A549 (cell line): ENCODE results near the gene SHLD1. TPM values are rescaled to one million over a fixed set of nuclear protein-coding genes. Genes with fewer than 3 reads are reported as not detected.
A peak's percentile ranks its signal among the peaks of the same experiment; 100 is the strongest.

Experiments
- ATAC-seq, 2 experiments: fragments of 200-7000 bp in 1 of 2; fragments of >200 bp in 1 of 2; cut with Nextera tagmentation in 1 of 2; cut with Tn5 transposase in 1 of 2; 3 replicates each; pipeline versions ENCODE4 v1.8.0 to v1.9.1; 2018 to 2020; ENCODE audit warnings: mild to moderate bottlenecking in 1 of 2, moderate library complexity in 1 of 2
- CTCF ChIA-PET: fragments of 300-600 bp; sonication (Branson Sonifier 250); formaldehyde crosslinking; extraction: SDS; loops from one replicate; lab custom pipeline; 2021; ENCODE audit warnings: antibody characterized with exemption, inconsistent platforms; lab: Yijun Ruan, JAX
- POLR2A ChIA-PET: fragments of 350-600 bp; formaldehyde crosslinking; extraction: SDS; loops from one replicate; lab custom pipeline; 2021; ENCODE audit warnings: antibody characterized with exemption, inconsistent platforms; lab: Yijun Ruan, JAX
- DNase-seq, 2 experiments: peaks; one replicate each; pipeline versions ENCODE4 v3.0.0 to v3.0.0-alpha.2; 2011 to 2016; ENCODE audit warnings: low read depth in 1 of 2, low spot score in 1 of 2
- FAIRE-seq: peaks from 2 replicates; lab custom pipeline; 2011; peaks lifted over from hg19 to GRCh38; lab: Jason Lieb, UNC
- H3K27ac ChIP-seq, 2 experiments: fragments of >200 bp; sonication (Bioruptor Twin); formaldehyde crosslinking; 3 replicates each; pipeline ENCODE4 v1.5.1; 2016 to 2017
- H3K4me1 ChIP-seq: fragments of >200 bp; sonication (Bioruptor Twin); formaldehyde crosslinking; 3 replicates; pipeline ENCODE4 v1.6.1; 2016
- H3K4me2 ChIP-seq: fragments of >200 bp; sonication (Bioruptor Twin); formaldehyde crosslinking; 3 replicates; pipeline ENCODE4 v1.6.1; 2016
- H3K4me3 ChIP-seq: fragments of >200 bp; sonication (Bioruptor Twin); formaldehyde crosslinking; 3 replicates; pipeline ENCODE4 v1.5.1; 2016
- H3K9me3 ChIP-seq: fragments of >200 bp; sonication (Bioruptor Twin); formaldehyde crosslinking; 3 replicates; pipeline ENCODE4 v1.6.1; 2016
- BHLHE40 ChIP-seq: IDR thresholded peaks from 2 replicates; pipeline ENCODE4 v1.6.1; 2012; ENCODE audit warnings: low read depth, low read length, inconsistent platforms
- CBX8 ChIP-seq: fragments of 200-600 bp; sonication (generic); IDR thresholded peaks from 2 replicates; pipeline ENCODE4 v1.6.1; 2016
- CHD4 ChIP-seq: fragments of 200-600 bp; sonication (generic); IDR thresholded peaks from 2 replicates; pipeline ENCODE4 v1.6.1; 2016; ENCODE audit warnings: antibody characterized with exemption, mild to moderate bottlenecking, borderline replicate concordance
- FOSB ChIP-seq: fragments of 250-450 bp; sonication (Bioruptor Pico); IDR thresholded peaks from 2 replicates; pipeline ENCODE4 v1.5.0; 2020; ENCODE audit warnings: mild to moderate bottlenecking, moderate library complexity
- HOXA7 ChIP-seq: fragments of 250-450 bp; sonication (Bioruptor Pico); IDR thresholded peaks from 2 replicates; pipeline ENCODE4 v1.5.0; 2020; ENCODE audit warnings: mild to moderate bottlenecking, moderate library complexity
- HOXB5 ChIP-seq: fragments of 250-450 bp; sonication (Bioruptor Pico); IDR thresholded peaks from 2 replicates; pipeline ENCODE4 v1.5.0; 2020; ENCODE audit warnings: mild to moderate bottlenecking, moderate library complexity
- JUNB ChIP-seq: fragments of >200 bp; sonication (Bioruptor Twin); formaldehyde crosslinking; IDR thresholded peaks from 2 replicates; pipeline ENCODE4 v1.6.1; 2016
- MYC ChIP-seq: IDR thresholded peaks from 2 replicates; pipeline ENCODE4 v1.6.1; 2012; ENCODE audit warnings: mild to moderate bottlenecking, inconsistent platforms, low read length, improper control_type of control experiment, borderline replicate concordance
- NFE2L2 ChIP-seq: fragments of 150-350 bp; conservative IDR thresholded peaks from 2 replicates; pipeline ENCODE4 v1.6.1; 2014; ENCODE audit warnings: low read length
- NR3C1 ChIP-seq: fragments of >200 bp; sonication (Bioruptor Twin); formaldehyde crosslinking; IDR thresholded peaks from 3 replicates; pipeline ENCODE4 v1.6.1; 2017
- RNF2 ChIP-seq: fragments of 200-600 bp; sonication (generic); IDR thresholded peaks from 2 replicates; pipeline ENCODE4 v1.6.1; 2016; ENCODE audit warnings: low read depth, mild to moderate bottlenecking, antibody characterized with exemption, moderate library complexity, borderline replicate concordance
- SMC3 ChIP-seq: fragments of >200 bp; sonication (Bioruptor Twin); formaldehyde crosslinking; IDR thresholded peaks from 3 replicates; pipeline ENCODE4 v1.6.1; 2018; ENCODE audit warnings: inconsistent platforms
- TFCP2L1 ChIP-seq: fragments of 250-450 bp; sonication (Bioruptor Pico); IDR thresholded peaks from 2 replicates; pipeline ENCODE4 v1.5.0; 2021; ENCODE audit warnings: mild to moderate bottlenecking
- ZFP36 ChIP-seq: fragments of 450-650 bp; IDR thresholded peaks from 2 replicates; pipeline ENCODE4 v1.6.1; 2014; ENCODE audit warnings: borderline replicate concordance; ENCODE audit not compliant: partially characterized antibody
- WGBS: methylation state at CpG from one replicate; pipeline ENCODE4 v1.1.6; 2017; ENCODE audit errors: missing lambda C conversion rate; 5-methylcytosine and 5-hydroxymethylcytosine counted together
- polyA plus RNA-seq, 4 experiments: library from polyadenylated mRNA; depleted of rRNA in 3 of 4; stranded (reverse); fragments of >200 nt; fragmentation: RNase III in 1 of 4; extraction: RNeasy Plus Mini Kit Qiagen cat#74134 plus additional on column Dnase treatment in 1 of 4; gene quantifications; 2 replicates in 3 of 4; 3 replicates in 1 of 4; pipeline ENCODE4 v1.2.3, GENCODE V29; 2011 to 2017

The SHLD1 gene
- polyA plus RNA-seq, 2 of the 4 experiments (the other 2 are of a cell fraction): 6.5 to 18.4 TPM

DNA sequence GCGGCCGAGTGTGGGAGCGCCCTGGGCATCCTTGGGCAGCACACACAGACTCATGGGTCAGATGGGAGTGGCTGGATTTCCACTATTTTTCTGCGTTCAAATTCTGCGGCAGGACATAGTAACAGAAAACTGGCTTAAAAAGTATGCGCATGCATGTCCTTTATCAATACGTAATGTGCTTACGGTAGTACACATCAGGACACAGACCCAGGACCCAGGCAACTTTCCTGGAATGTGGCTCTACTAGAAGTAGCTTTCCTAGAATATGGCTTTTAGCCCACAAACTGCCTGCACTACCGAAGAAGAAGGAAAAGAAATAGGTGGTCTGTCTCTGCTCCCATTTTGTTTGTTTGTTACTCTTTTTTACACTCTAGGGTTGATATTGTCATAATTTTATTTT, 43.4 kb upstream of the SHLD1 start:
- Histone ChIP-seq H3K9me3 (0 out of 3 replicates have a peak, but pooled peaks cover 2% of the 10 kb centered on the region), H3K4me1 (peaks cover 13% of the 10 kb centered on the region), H3K4me2 (no peak overlapping the region), H3K4me3 (no peak overlapping the region), H3K27ac (peak overlapping the region; percentile 29 to 60; a peak in 2 of 6 replicates)
- ATAC-seq: no peak
- ChIA-PET POLR2A (no interaction called here), CTCF (no interaction called here)
- TF ChIP-seq NFE2L2 (no peak), FOSB (CRISPR knock-in tag) (no peak), MYC (no peak), TFCP2L1 (CRISPR knock-in tag) (no peak)
- DNase-seq: no peak
- no peak for FAIRE-seq
- 90% methylated on average over 9 of the region's 9 CpGs for WGBS

DNA sequence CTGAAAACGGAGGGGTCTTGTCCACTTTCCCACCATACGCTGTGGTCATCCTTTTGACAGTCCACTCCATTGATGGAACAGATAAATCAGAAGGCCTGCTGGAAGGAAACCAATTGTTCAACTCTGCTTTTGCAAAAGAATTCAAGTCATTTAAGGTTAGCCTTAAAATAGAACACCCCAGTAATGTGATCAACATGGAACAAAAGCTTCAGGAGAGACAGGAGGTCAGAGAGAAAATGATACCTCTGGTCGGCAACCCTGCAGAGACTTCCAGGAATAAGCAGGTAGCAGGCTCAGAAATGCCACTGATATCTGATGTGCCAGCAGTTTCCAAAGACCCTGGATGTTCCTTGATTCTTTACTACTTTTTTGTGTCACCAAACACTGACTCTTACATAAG, 39.6 kb upstream of the SHLD1 start:
- H3K4me1 ChIP-seq: peaks cover 9% of the 10 kb centered on the region; the same call in 2 of the 3 replicates
- TF ChIP-seq HOXB5 (CRISPR knock-in tag): no peak
- H3K9me3 ChIP-seq: peaks cover 6% of the 10 kb centered on the region; the same call in 2 of the 3 replicates
- ChIA-PET CTCF (interaction anchor here (0.9 to 1.3 kb wide), 2 partner anchors 11 to 181 kb away, joined by 3 read pairs; no protein-coding TSS in a partner anchor), POLR2A (no interaction called here)
- ATAC-seq (no peak), DNase-seq (no peak), FAIRE-seq (no peak)
- WGBS: 40% methylated on average over 3 of the region's 3 CpGs
- H3K4me2 ChIP-seq: no peak overlapping the region
- no peak overlapping the region for H3K4me3 ChIP-seq
- H3K27ac ChIP-seq: peak overlapping the region in 1 of 2 experiments; percentile 36; a peak in 1 of 6 replicates

DNA sequence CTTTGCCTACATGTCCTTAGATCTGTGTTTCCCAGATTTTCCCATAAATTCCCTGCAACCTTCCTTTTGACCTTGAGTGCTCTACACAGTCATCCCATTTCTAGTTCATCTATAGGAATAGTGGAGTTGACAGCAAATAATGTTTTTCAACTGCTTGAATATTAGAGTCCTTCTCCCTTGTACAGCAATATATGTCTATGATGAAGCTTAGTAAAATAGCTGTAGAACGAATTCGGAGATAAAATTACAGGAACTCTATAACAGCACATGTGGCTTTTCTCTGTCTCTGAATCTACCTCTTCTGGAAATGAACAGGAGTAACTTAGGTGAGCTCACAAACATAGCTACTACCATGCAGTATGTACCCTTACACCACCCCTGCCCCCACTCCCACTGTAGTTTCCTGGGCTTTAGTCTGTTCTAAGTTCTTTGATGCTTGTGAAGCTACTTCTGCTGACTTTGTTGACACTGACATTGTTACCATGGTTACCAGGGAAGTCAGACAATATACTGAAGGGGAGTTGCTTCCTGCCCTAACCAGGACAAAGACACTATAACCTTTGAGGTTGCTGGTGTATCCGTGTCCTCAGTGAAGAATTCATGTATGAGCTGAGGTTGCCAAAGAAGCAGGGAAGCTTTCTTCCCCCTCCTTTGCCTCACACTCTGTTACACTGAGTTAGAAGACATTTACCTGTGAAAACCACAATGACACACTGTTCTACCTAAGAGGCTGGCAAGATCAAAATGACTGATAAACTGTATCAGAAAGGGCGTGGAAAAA, 35.8 kb upstream of the SHLD1 start:
- DNase-seq: peak in 1 of 2 experiments; percentile 79
- FAIRE-seq: no peak
- peaks cover 20% of the 10 kb centered on the region for H3K4me1 ChIP-seq
- no peak overlapping the region for H3K4me3 ChIP-seq
- peaks cover 14% of the 10 kb centered on the region; the same call in 2 of the 3 replicates for H3K9me3 ChIP-seq
- 0 out of 3 replicates have a peak overlapping the region, but pooled peaks have one; percentile 6 for H3K4me2 ChIP-seq
- POLR2A ChIA-PET: interaction anchor here (0.8 kb wide), 1 partner anchor 60 kb away, joined by 3 read pairs; no protein-coding TSS in a partner anchor
- H3K27ac ChIP-seq: peak overlapping the region; percentile 16 to 40; a peak in 4 of 6 replicates
- peak; percentile 78 to 82; a peak in 5 of 6 replicates for ATAC-seq
- TF ChIP-seq JUNB (no peak), SMC3 (no peak), BHLHE40 (no peak), ZFP36 (no peak)
- CTCF ChIA-PET: interaction anchor here (0.8 to 2.5 kb wide), 5 partner anchors 10 to 185 kb away, joined by 3 to 7 read pairs (median 3); no protein-coding TSS in a partner anchor
- WGBS: 79% methylated on average over 4 of the region's 4 CpGs

DNA sequence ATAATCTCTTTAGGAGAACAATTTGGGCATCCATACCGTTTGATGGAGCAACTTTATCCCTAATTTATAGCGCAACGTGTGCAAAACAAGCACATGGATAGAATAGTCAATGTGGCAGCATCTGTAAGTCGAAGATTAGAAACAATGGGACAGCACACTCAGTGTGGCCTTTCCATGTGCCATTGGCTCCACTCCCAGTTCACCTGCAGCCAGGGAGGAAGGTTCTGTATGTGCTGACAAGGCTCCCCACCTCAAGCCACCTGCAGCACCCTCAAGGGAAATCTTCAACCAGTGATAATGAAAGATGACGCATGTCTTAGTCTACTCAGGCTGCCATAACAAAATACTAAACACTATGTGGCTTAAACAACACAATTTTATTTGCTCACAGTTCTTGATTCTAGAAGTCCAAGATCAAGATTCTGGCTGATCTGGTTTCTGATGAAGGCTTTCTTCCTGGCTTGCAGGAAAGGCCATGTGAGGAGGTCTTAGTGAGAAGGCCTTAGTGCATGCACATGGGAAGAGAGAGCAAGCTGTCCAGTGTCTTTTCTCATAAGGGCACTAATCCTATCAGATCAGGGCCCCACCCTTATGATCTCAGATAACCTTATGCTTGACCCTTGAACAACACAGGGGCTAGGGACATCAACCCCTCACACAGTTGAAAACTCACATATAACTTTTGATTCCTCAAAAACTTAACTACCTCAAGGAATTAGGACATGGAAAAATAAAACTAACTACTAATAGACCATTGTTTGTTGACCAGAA, 34.9 kb upstream of the SHLD1 start:
- no peak for ATAC-seq
- ChIA-PET POLR2A (interaction anchor here (1.1 kb wide), 1 partner anchor 9 kb away, joined by 3 read pairs; no protein-coding TSS in a partner anchor), CTCF (interaction anchor here (0.8 to 2.5 kb wide), 4 partner anchors 9 to 186 kb away, joined by 3 to 9 read pairs (median 6); no protein-coding TSS in a partner anchor)
- FAIRE-seq: no peak
- Histone ChIP-seq H3K4me2 (no peak overlapping the region), H3K4me3 (no peak overlapping the region), H3K9me3 (peaks cover 14% of the 10 kb centered on the region; the same call in 2 of the 3 replicates), H3K27ac (peak overlapping the region; percentile 3 to 40; a peak in 3 of 6 replicates), H3K4me1 (peaks cover 28% of the 10 kb centered on the region)
- WGBS: 78% methylated on average over 5 of the region's 5 CpGs
- no peak for TF ChIP-seq NR3C1
- TF ChIP-seq CBX8: no peak
- no peak for TF ChIP-seq CHD4
- TF ChIP-seq MYC: no peak
- no peak for TF ChIP-seq RNF2
- no peak for TF ChIP-seq HOXA7 (CRISPR knock-in tag)
- no peak for TF ChIP-seq BHLHE40
- DNase-seq: no peak
